RPMI7951 (cell line): ENCODE results near the gene MAP3K1. TPM values are rescaled to one million over a fixed set of nuclear protein-coding genes. Genes with fewer than 3 reads are reported as not detected.
"Not testable (repeated sequence)": the region's sequence is repeated elsewhere in the genome, so short reads cannot be mapped to it uniquely, and the experiment has no call there.

ENCODE experiments used
- DNase-seq: peaks from one replicate; pipeline ENCODE4 v3.0.0-alpha.2; 2012; ENCODE audit warnings: low read depth
- total RNA-seq: library from RNA; depleted of rRNA; stranded (reverse); fragments of >200 nt; shearing (Covaris generic); gene quantifications from 2 replicates; pipeline ENCODE4 v1.2.3, GENCODE V29; 2014; rRNA removed

The MAP3K1 gene
- total RNA-seq: 12.1 and 14.2 TPM in 2 replicates

DNA sequence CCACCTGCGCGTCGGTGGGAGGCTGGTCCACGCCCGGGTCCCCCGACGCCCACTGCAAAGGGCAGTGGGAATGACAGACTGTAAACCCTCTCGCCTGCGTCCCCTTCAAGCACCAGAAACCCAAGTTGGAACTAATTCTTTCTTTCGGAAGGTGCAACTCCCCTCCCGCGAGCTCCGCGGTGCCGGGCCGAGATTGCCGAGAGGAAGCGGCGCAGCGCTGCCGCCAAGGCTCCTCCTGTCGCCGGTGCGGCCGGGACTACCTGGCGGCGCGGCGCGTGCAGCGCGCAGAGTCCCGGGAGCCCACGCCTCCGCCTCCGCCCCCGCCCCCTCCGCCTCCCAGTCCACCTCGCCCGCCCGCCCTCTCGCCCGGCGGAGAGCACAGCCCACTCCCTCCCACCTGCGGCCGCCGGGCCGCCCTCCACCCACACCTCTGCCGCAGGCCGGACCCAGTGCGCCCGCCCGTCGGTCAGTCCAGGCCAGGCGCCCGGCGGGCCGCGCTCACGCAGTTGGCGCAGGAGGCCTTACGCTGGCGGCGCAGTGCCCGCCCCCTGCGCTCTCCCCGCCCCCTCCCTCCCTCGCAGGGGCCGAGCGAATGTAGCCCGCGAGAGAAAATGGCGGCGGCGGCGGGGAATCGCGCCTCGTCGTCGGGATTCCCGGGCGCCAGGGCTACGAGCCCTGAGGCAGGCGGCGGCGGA lies at the start of gene MAP3K1:
TSS of gene MAP3K1 (plus strand) at position 587 of the 695 bp plus-strand sequence. CDS start at position 612, 25 bp downstream.
- DNase-seq: peak; percentile 64

GRCh38 chr5:56766926-56767325 lies 48.4 kb upstream of the MAP3K1 start:
- DNase-seq: no peak

- no peak for DNase-seq
Observed at GRCh38 chr5:56769875-56770604, 45.3 kb upstream of the MAP3K1 start.

DNA sequence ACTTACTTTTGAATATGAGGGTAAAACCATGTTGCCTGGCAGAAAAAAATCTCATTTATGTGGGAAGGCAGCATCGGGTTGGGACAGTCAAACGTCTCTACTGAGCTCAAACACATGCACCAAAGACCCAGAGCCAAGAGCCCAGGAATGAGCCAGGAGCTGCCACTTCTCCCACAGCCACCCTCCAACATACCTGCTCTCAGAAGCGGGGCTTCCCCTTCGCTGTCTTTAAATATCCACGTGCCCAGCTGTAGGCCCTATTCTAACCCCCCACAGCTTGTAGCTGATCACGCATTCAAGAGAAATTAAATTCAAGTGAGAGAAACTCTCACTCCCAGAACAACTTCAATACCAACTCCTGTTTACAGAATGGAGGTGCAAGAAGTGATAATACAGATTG lies 42.6 kb upstream of the MAP3K1 start:
- DNase-seq: no peak

- no peak for DNase-seq
Observed at GRCh38 chr5:56774957-56775356, 40.4 kb upstream of the MAP3K1 start.

- DNase-seq: not testable (repeated sequence)
Observed at GRCh38 chr5:56776212-56776846, 39.0 kb upstream of the MAP3K1 start.

DNA sequence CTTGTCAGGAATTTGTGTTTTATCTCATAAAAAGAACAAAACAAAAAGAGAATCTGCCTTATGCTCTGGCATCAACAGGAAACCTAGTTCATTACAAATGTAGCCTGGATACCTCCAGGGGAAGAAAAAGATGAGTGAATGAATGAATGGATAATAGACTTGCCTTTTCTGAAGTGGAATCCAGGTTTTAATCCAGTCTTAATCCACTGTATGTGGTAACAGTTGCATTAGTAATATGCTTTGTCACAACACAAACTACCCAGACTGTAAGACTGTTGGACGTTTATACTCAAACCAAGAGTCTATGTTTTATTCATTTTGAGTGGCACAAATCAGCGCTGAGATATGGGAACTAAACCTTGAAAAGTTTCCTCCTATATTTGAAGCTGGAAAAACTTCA lies 32.1 kb upstream of the MAP3K1 start:
- DNase-seq: no peak

- DNase-seq: no peak
Observed at GRCh38 chr5:56786346-56786745, 29.0 kb upstream of the MAP3K1 start.

- no peak for DNase-seq
Observed at GRCh38 chr5:56791396-56791795, 24.0 kb upstream of the MAP3K1 start.

GRCh38 chr5:56798521-56798920 lies 16.8 kb upstream of the MAP3K1 start:
- no peak for DNase-seq

- no peak for DNase-seq
Observed at GRCh38 chr5:56800186-56800585, 15.2 kb upstream of the MAP3K1 start.

GRCh38 chr5:56801256-56801655 lies 14.1 kb upstream of the MAP3K1 start:
- DNase-seq: no peak

DNA sequence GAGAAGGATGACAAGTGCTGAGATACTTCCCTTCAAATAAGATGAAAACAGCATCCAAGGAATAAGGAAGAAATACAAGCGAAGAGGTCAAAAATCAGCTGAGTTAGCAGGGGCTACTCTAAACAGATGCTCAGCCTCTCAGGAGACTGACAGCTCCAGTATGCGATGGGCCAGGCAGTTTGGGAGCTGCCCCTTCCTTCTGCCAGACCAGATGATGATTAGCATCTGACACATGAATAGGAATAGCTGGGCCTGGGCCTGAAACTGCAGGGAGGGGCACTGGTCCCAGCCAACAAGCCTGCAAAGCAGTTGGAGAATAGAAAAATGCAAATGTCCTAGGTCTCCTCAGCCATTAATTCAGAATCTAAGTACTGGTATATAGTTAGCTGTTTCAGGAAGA lies 13.1 kb upstream of the MAP3K1 start:
- DNase-seq: no peak

- DNase-seq: no peak
Observed at GRCh38 chr5:56803025-56803424, 12.3 kb upstream of the MAP3K1 start.

GRCh38 chr5:56803894-56804293 lies 11.5 kb upstream of the MAP3K1 start:
- no peak for DNase-seq

DNA sequence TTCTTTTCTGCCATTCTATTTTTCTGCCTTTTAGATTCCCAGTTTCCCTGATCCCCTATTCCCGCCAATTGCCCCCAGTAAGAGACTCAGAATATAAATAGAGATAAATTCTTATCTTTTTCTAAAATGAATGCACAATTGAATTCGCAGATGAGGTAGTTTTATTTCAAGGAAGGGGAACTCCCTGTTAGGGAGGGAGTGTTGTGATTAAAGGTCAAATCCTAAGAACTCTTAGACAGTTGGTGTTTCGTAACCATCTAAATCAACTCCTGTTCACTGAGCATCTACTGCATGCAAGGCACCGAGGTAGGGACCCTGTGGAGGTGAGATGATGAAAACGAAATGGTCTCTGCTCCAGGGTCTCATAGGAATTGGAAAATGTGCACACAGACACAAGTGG lies 7.7 kb upstream of the MAP3K1 start:
- no peak for DNase-seq

GRCh38 chr5:56808211-56808610 lies 7.1 kb upstream of the MAP3K1 start:
- no peak for DNase-seq

GRCh38 chr5:56810826-56811225 lies 4.5 kb upstream of the MAP3K1 start:
- no peak for DNase-seq

GRCh38 chr5:56812110-56812509 lies 3.2 kb upstream of the MAP3K1 start:
- DNase-seq: no peak

DNA sequence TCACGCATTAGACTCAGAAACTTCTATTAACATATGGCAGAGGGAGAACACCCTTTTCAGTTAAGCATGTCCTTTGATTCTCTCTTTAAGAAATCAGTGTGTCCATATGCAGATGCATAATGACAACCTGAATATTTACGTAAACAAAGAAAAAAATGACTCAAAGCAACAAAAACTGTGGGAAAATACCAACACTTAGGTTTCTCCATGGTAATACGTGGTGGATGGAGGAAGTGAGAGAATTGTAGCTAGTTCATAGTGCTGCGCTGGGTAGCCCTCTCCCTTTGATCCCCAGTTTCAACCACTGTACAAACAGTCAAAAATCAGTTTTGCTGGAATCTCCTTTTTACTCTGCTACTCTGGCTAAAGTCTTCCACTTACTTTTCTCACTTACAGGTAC lies 2.0 kb upstream of the MAP3K1 start:
- DNase-seq: no peak

- no peak for DNase-seq
Observed at GRCh38 chr5:56814361-56814962, 887 bp upstream of the MAP3K1 start.
